Mammary epithelial cell (primary cell): Measurements from ENCODE around the gene STEEP1.

Experiments
- CTCF ChIP-seq, 2 donors: IDR thresholded peaks in 1 of 2; conservative IDR thresholded peaks in 1 of 2; 2 replicates each; pipeline ENCODE4 v1.5.1; 2011 to 2012; ENCODE audit warnings: inconsistent platforms in 2 of 2, low read length in 2 of 2, mild to moderate bottlenecking in 2 of 2, control low read depth in 1 of 2, low read depth in 1 of 2; ENCODE audit not compliant: insufficient read depth in 1 of 2; ENCODE audit errors: extremely low read depth in 1 of 2
- EZH2 ChIP-seq: IDR thresholded peaks from 2 replicates; pipeline ENCODE4 v1.6.1; 2012; ENCODE audit warnings: low read length, inconsistent platforms, borderline replicate concordance

DNA sequence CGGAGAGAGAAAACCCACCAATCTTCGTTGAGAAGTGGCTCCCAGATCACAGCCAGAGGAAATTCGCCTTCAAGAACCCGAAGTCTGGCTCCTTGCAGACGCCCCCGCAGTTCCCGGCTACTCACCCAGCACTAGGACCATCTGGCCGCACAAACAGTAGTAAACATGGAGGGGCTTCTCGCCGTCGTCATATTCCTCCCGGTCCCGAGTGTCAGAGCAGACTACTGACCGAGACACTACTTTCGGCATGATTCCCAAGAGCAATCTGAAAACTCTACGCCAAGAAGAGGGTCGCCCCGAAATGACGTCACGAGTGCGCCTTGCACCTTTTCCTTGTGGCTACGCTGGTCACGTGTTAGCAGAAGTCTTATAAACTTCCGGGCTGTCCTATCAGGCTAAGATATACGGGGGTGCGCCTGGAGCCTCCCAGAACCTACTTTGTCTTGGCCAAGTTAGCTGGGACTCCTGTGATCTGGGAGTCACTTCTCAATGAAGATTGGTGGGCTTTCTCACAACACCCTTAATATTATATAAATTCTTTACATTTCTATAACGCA lies at the start of gene STEEP1:
- TF ChIP-seq CTCF (conservative IDR thresholded peaks at IDR 0.05 in 1 of 2, IDR thresholded peaks at IDR 0.05 in 1 of 2; ENCODE audit: extremely low read depth in 1 of 2, insufficient read depth in 1 of 2, low read depth in 1 of 2, low read length in 2 of 2) (no peak), EZH2 (no peak)
